ENCODE measurements around the gene CNIH3. TPM values are rescaled to one million over a fixed set of nuclear protein-coding genes. Genes with fewer than 3 reads are reported as not detected.

Gene CNIH3
- total and polyA plus RNA-seq, 10 of the 15 experiments (the other 5 are each of a cell fraction or from before 2014, with no cell fraction given), result 0.77 to 5.8 (median 1.8) TPM

- Histone ChIP-seq H3K79me2 (ENCODE audit: control insufficient read depth, insufficient read depth, low read length) (no peaks in the 10 kb centered on the region), H3K27ac (ENCODE audit: control insufficient read depth, insufficient read depth) (no peak overlapping the region), H4K20me1 (ENCODE audit: control insufficient read depth, insufficient read depth) (no peaks in the 10 kb centered on the region), H3K36me3 (ENCODE audit: control insufficient read depth in 2 of 2, insufficient read depth in 2 of 2, low read length in 1 of 2) (no peaks in the 10 kb centered on the region), H3K4me2 (ENCODE audit: control insufficient read depth, insufficient read depth) (no peak overlapping the region), H2AFZ (ENCODE audit: control insufficient read depth, low read depth, low read length) (no peak overlapping the region), H3K4me3 (no peak overlapping the region), H3K27me3 (replicated peaks in 1 of 2; ENCODE audit: control insufficient read depth in 2 of 2, insufficient read depth in 2 of 2, low read length in 1 of 2) (no peaks in the 10 kb centered on the region; a peak in 2 of 4 replicates), H3K4me1 (ENCODE audit: control insufficient read depth, insufficient read depth, low read length) (no peaks in the 10 kb centered on the region), H3K9me3 (replicated peaks; ENCODE audit: control insufficient read depth, insufficient read depth, low read length) (no peaks in the 10 kb centered on the region), H3K9ac (ENCODE audit: control insufficient read depth, insufficient read depth, low read length) (no peak overlapping the region)
- SMC1A ChIA-PET (ENCODE audit: uncharacterized antibody, unreplicated experiment), result no interaction called here
- WGBS (ENCODE audit: insufficient coverage, insufficient replicate concordance, low lambda C conversion rate, missing lambda C conversion rate), result 14% methylated on average over 4 of the region's 4 CpGs
- intact Hi-C loops (cut with micrococcal nuclease; ENCODE audit: unreplicated experiment), result no loop called here
- RAD21 ChIA-PET (ENCODE audit: unreplicated experiment), result no interaction called here
- ATAC-seq (no peak), FAIRE-seq (no peak), DNase-seq (ENCODE audit: low read depth, low spot score) (no peak)
- BruUV-seq (replicated peaks), result no TSS peak
- in situ Hi-C loops (cut with MboI), result no loop called here
- CTCF ChIA-PET, result no interaction called here
- TF ChIP-seq BCL11A (IDR thresholded peaks at IDR 0.05; ENCODE audit: low read depth, low read length) (no peak), CTCF (IDR thresholded peaks at IDR 0.05 in 2 of 3, conservative IDR thresholded peaks at IDR 0.05 in 1 of 3; ENCODE audit: control insufficient read depth in 2 of 3, extremely low read depth in 1 of 3, insufficient read depth in 1 of 3, low read depth in 3 of 3, low read length in 3 of 3) (no peak), POLR2AphosphoS5 (IDR thresholded peaks at IDR 0.05; ENCODE audit: low read length) (no peak), ZBED1 (IDR thresholded peaks at IDR 0.05; ENCODE audit: borderline replicate concordance) (no peak), CREB1 (IDR thresholded peaks at IDR 0.05; ENCODE audit: low read depth) (no peak), CBX5 (IDR thresholded peaks at IDR 0.05; ENCODE audit: low read depth) (no peak), EED (IDR thresholded peaks at IDR 0.05; ENCODE audit: low read depth) (no peak), NBN (IDR thresholded peaks at IDR 0.05) (no peak), IRF3 (IDR thresholded peaks at IDR 0.05) (no peak)
- POLR2A ChIA-PET, result no interaction called here
Observed at GRCh38 chr1:224624432-224624831, 8.3 kb downstream of the CNIH3 start.

All from GM12878 (cell line).